Osteoblast (primary cell): ENCODE results near the gene MYT1. TPM values are rescaled to one million over a fixed set of nuclear protein-coding genes. Genes with fewer than 3 reads are reported as not detected.
A peak's percentile ranks its signal among the peaks of the same experiment; 100 is the strongest.

Experiments used
- DNase-seq: peaks from one replicate; pipeline ENCODE4 v3.0.0; 2011; ENCODE audit warnings: low spot score, mixed read lengths; ENCODE audit not compliant: insufficient read length; ENCODE audit errors: missing footprints
- H2AFZ ChIP-seq: 2 replicates; pipeline ENCODE4 v1.6.0; 2011; ENCODE audit warnings: mild to moderate bottlenecking, low read length
- H3K27ac ChIP-seq: 2 replicates; pipeline ENCODE4 v1.5.1; 2011; ENCODE audit warnings: mild to moderate bottlenecking, low read depth, low read length, moderate library complexity
- H3K27me3 ChIP-seq: 2 replicates; pipeline ENCODE4 v1.6.0; 2012; ENCODE audit warnings: mild to moderate bottlenecking, control low read depth, inconsistent platforms, low read length, moderate library complexity; ENCODE audit not compliant: insufficient read depth
- H3K36me3 ChIP-seq: 2 replicates; pipeline ENCODE4 v1.5.1; 2011; ENCODE audit warnings: mild to moderate bottlenecking, low read length, control low read depth, moderate library complexity; ENCODE audit not compliant: insufficient read depth
- H3K4me1 ChIP-seq: 2 replicates; pipeline ENCODE4 v1.5.1; 2011; ENCODE audit warnings: mild to moderate bottlenecking, low read length, control low read depth, moderate library complexity; ENCODE audit not compliant: insufficient read depth
- H3K4me2 ChIP-seq: 2 replicates; pipeline ENCODE4 v1.6.0; 2011; ENCODE audit warnings: mild to moderate bottlenecking, low read length; ENCODE audit not compliant: insufficient read depth
- H3K4me3 ChIP-seq: fragments of 200-600 bp; sonication (generic); 3 replicates; pipeline ENCODE4 v1.5.1; 2012; ENCODE audit warnings: mild to moderate bottlenecking, low read length, inconsistent platforms; ENCODE audit not compliant: insufficient read depth
- H3K79me2 ChIP-seq: 2 replicates; pipeline ENCODE4 v1.6.0; 2012; ENCODE audit warnings: mild to moderate bottlenecking, low read length, control low read depth, inconsistent platforms; ENCODE audit not compliant: insufficient read depth
- H3K9me3 ChIP-seq: 2 replicates; pipeline ENCODE4 v1.5.1; 2011; ENCODE audit warnings: low read depth, low read length, control low read depth
- H4K20me1 ChIP-seq: 2 replicates; pipeline ENCODE4 v1.6.0; 2012; ENCODE audit warnings: mild to moderate bottlenecking, low read length, control low read depth; ENCODE audit not compliant: insufficient read depth
- total RNA-seq: library from RNA; depleted of rRNA; stranded (reverse); fragments of >200 nt; gene quantifications from 2 replicates; pipeline ENCODE4 v1.2.3, GENCODE V29; 2012
- TF ChIP-seq, protein P1 (sequence below): IDR thresholded peaks from 2 replicates; pipeline ENCODE4 v1.5.1; 2011; ENCODE audit warnings: mild to moderate bottlenecking, low read depth, low read length, moderate library complexity; ENCODE audit errors: extremely low read depth

Gene MYT1
- total RNA-seq, 1 donor, result not detected

- peaks cover 28% of the 10 kb centered on the region for H3K4me1 ChIP-seq
- TF ChIP-seq, protein P1, sequence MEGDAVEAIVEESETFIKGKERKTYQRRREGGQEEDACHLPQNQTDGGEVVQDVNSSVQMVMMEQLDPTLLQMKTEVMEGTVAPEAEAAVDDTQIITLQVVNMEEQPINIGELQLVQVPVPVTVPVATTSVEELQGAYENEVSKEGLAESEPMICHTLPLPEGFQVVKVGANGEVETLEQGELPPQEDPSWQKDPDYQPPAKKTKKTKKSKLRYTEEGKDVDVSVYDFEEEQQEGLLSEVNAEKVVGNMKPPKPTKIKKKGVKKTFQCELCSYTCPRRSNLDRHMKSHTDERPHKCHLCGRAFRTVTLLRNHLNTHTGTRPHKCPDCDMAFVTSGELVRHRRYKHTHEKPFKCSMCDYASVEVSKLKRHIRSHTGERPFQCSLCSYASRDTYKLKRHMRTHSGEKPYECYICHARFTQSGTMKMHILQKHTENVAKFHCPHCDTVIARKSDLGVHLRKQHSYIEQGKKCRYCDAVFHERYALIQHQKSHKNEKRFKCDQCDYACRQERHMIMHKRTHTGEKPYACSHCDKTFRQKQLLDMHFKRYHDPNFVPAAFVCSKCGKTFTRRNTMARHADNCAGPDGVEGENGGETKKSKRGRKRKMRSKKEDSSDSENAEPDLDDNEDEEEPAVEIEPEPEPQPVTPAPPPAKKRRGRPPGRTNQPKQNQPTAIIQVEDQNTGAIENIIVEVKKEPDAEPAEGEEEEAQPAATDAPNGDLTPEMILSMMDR, result no peak
- no peaks in the 10 kb centered on the region for H3K79me2 ChIP-seq
- H3K4me3 ChIP-seq, result no peak overlapping the region
- no peaks in the 10 kb centered on the region for H3K36me3 ChIP-seq
- no peak overlapping the region for H3K27ac ChIP-seq
- H3K4me2 ChIP-seq, result no peak overlapping the region
- peaks cover 23% of the 10 kb centered on the region for H3K27me3 ChIP-seq
- peaks cover 4% of the 10 kb centered on the region for H4K20me1 ChIP-seq
- H2AFZ ChIP-seq, result no peak overlapping the region
- no peaks in the 10 kb centered on the region for H3K9me3 ChIP-seq
- no peak for DNase-seq
Observed at GRCh38 chr20:64222851-64223525, 58.7 kb downstream of the MYT1 start.

DNA sequence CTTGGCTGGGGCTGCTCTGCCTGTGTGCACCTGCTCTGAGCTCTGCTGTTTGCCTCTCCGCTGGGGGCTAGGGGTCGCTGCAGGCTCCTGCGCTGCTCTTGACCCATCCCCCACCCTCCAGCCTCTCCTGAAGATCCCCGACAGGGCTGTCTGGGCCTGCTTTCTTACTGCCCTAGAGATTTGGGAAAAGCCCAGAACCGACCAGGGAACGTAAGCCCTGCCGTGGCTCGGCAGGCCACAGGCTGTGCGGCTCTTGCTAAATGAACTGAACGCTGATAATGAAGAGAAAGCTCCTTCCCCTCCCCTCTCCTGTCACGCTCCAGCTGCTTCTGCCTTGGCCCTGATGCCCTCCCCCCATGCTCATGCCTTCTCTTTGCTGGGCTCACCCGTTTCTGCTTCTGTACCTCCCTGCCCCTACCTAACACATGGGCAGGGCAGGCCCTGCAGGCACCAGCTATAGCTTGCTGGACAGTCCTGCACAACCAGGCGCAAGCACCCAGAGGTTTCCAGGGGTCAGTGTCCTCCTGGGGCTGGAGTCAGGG is 59.3 kb downstream of the MYT1 start:
- Histone ChIP-seq H3K79me2 (no peaks in the 10 kb centered on the region), H4K20me1 (peaks cover 4% of the 10 kb centered on the region), H3K27me3 (peaks cover 19% of the 10 kb centered on the region), H2AFZ (no peak overlapping the region), H3K4me3 (no peak overlapping the region), H3K9me3 (no peaks in the 10 kb centered on the region), H3K4me2 (no peak overlapping the region), H3K36me3 (no peaks in the 10 kb centered on the region), H3K27ac (peak overlapping the region; percentile 53), H3K4me1 (peaks cover 28% of the 10 kb centered on the region)
- TF ChIP-seq, protein P1, result no peak
- no peak for DNase-seq

- Histone ChIP-seq H3K9me3 (no peaks in the 10 kb centered on the region), H3K4me3 (no peak overlapping the region), H3K79me2 (no peaks in the 10 kb centered on the region), H3K27me3 (peaks cover 13% of the 10 kb centered on the region), H3K4me2 (peak overlapping the region; percentile 49), H3K27ac (peak overlapping the region; percentile 53), H3K4me1 (peaks cover 28% of the 10 kb centered on the region), H4K20me1 (peaks cover 4% of the 10 kb centered on the region), H3K36me3 (no peaks in the 10 kb centered on the region), H2AFZ (peak overlapping the region; percentile 12)
- DNase-seq, result peak; percentile 100
- TF ChIP-seq, protein P1, result no peak
Observed at GRCh38 chr20:64224351-64225170, 60.3 kb downstream of the MYT1 start.

GRCh38 chr20:64225171-64225595 is 60.9 kb downstream of the MYT1 start:
- Histone ChIP-seq H3K27ac (peak overlapping the region; percentile 53), H3K9me3 (no peaks in the 10 kb centered on the region), H2AFZ (peak overlapping the region; percentile 12), H4K20me1 (peaks cover 4% of the 10 kb centered on the region), H3K4me2 (peak overlapping the region; percentile 49), H3K27me3 (peaks cover 7% of the 10 kb centered on the region), H3K4me3 (no peak overlapping the region), H3K4me1 (peaks cover 28% of the 10 kb centered on the region), H3K36me3 (no peaks in the 10 kb centered on the region), H3K79me2 (no peaks in the 10 kb centered on the region)
- TF ChIP-seq, protein P1, result no peak
- DNase-seq, result no peak
